COLO668 (cell line): ENCODE data around the gene TMEM175.
"Not testable (repeated sequence)": the region's sequence is repeated elsewhere in the genome, so short reads cannot be mapped to it uniquely, and the experiment has no call there.

Experiments
- DNase-seq: peaks from one replicate; lab custom pipeline; 2025; ENCODE audit not compliant: unreplicated experiment; lab: John Stamatoyannopoulos, UW

The TMEM175 gene

GRCh38 chr4:970046-970745 is 37.9 kb downstream of the TMEM175 start:
- DNase-seq: no peak

GRCh38 chr4:970854-971520 is 38.7 kb downstream of the TMEM175 start:
- DNase-seq: no peak

DNA sequence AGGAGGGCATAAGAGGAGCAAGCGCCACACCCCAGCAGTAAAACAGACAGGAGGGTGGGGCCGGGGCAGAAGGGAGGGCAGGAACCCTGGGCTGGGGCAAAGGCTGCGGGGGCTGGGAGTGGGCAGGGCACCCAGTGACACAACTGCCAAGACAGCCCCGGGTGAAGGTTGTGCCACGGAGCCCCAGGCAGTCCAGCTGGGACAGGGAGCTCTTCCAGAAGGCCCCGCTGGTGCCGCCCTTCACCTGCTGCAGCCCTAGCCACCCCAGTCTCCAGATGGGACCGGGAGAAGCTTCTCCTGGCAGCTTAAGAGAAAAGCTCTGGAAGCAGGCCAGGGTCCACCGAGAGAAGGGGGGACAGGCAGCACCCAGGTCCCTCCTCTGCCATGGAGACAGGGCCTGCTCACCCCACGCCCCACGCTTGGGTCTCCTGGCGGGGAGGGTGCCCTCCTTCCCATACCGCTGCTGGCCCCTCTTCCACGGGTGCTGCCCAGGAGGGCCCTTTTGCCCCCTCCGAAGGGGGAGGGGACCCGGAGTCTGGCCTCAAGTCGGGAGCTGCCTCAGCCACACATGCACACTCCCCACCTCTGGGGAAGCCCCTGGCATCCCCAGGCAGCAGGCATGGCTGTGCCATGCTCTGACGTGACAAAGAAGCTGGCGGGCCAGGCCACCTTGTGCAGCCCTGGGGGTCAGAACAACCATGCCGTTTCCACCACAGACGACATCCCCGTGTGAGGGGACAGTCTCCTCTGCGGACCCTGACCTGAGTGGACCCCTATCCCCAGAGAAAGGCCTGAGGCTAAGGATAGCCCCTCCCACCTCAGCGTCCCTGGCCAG is 39.6 kb downstream of the TMEM175 start:
- DNase-seq: no peak

- peak; percentile 49 for DNase-seq
These were observed 40.6 kb downstream of the TMEM175 start for GRCh38 chr4:972651-973424.

DNA sequence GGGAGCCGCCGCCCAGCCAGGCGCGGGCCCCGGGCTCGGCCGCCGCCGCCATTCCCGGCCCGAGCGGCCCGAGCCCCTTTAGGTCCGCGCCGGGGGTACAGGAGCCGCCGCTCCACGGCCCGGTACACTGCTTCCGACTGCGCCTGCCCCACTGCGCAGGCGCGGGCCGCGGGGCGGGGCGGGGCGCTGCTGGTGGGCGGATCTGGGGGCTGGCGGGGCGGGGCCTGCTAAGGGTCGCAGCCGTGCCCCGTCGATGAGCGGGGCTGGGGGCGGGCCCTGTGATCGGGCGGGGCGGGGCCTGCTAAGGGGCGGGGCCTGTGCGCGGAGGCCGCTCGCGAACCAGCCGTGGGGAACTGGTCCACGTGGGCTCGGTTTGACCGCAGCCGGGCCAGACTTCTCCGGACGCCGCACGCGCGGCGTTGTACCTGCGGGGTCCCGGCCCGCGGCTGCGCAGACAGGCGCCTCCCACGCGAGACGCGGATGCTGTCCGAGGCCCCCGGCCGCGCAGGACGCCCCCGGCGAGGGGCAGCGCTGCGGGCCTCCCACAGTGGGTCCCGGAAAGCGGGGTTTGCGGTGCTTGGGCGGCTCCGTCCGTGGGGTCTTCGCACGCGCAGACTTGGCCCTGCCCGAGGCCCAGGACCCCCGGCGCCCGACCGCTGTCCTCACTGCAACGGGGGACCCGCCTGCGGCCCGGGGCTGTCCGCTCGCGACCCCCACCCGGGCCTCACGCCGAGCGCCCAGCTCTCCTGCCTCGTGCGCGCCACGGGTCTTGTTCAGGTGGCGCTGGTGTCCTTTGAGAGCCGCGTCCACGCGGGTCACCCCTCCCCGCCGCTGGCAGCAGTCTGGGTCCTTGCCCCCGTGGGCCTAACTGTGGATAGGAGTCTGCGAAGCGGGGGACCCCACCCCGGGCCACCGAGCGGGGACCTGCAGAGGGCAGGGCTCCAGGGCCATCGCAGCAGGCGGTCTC is 41.5 kb downstream of the TMEM175 start, which contains the start of gene DGKQ:
TSS of gene DGKQ (minus strand) at position 139 of the 967 bp plus-strand sequence. CDS start at position 52, 87 bp downstream.
- DNase-seq: peak; percentile 80

GRCh38 chr4:974668-975067 is 42.4 kb downstream of the TMEM175 start:
- no peak for DNase-seq

DNA sequence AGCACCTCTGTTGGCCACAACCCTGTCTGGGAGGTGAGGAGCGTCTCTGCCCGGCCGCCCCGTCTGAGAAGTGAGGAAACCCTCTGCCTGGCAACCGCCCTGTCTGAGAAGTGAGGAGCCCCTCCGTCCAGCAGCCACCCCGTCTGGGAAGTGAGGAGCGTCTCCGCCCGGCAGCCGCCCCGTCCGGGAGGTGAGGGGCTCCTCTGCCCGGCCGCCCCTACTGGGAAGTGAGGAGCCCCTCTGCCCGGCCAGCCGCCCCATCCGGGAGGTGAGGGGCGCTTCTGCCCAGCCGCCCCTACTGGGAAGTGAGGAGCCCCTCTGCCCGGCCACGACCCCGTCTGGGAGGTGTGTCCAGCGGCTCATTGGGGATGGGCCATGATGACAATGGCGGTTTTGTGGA is 43.8 kb downstream of the TMEM175 start:
- not testable (repeated sequence) for DNase-seq

DNA sequence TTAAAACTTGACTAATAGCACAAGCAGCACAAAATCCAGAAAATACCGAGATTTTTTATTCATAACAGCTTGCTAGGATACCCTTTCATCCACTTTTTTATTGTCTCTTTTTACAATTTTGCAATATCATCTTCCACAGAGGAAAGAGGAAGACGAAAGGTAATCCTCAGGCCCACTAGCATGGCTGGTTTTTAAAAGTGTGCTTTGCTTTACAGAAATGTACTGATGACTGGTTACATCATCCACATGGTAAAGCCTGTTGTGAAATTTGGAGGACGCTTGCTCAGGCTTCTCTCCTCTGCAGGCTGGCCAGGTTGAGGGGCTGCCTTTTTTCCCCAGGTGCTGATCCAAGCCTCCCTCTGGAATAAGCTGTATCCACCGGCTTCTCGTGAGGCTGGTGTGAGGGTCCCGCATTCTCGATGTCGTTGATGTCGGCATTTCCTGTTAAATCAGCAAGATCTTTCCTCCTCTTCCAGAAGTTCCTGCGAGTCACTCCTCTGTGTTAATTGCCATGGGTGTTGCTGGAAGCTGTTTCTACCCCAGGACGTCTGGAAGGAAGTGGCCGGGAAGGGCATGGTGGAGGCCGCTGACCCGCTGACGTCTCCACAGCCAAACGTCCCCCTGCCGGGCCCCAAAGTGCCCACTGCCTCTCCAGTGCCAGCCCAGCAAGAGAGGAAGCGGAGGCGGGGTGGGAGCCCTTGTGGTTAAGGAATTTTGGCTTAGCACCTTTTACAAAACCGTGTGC is 46.9 kb downstream of the TMEM175 start:
- DNase-seq: no peak

- DNase-seq: no peak
These were observed 50.0 kb downstream of the TMEM175 start for GRCh38 chr4:982291-982690.

DNA sequence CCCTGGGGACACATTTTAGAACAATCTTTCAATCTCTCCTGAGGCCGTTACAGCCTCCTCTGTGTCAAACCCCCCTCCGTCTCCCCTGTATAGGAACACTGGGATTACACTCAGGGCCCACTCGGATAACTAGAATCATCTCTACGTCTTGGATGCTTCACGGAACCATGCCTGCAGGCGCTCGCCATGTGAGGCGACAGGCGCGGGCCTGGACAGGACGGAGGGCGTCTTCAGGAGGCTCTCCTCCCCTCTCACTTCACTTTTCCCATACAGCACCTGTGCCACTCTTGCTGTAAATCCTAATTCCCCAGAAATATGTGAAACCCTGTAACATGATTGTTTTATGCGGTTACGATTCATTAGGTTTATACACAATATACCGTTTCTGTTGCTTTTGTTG is 50.6 kb downstream of the TMEM175 start:
- no peak for DNase-seq

GRCh38 chr4:984336-985054 is 52.2 kb downstream of the TMEM175 start:
- DNase-seq: no peak

- DNase-seq: peak; percentile 65
These were observed 53.0 kb downstream of the TMEM175 start for GRCh38 chr4:985123-985830.

DNA sequence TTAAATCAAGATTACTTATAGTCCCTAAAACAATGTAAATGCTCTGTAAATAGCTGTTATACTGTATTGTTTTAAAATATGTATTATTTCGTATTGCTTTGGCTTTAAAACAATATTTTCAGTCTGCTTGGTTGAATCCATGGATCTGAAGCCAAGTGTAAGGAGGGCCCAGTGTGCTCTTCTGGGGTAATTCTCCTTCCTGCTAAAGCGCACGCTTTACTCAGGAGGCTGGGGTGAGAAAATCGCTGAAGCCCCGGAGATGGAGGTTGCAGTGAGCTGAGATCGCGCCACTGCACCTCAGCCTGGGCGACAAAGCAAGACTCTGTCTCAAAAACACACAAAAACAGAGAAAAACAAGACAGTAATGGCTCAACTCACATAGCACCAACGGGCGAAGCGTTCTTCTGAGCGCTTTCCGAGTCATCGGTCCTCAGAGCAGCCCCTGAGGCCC is 54.2 kb downstream of the TMEM175 start:
- DNase-seq: no peak

DNA sequence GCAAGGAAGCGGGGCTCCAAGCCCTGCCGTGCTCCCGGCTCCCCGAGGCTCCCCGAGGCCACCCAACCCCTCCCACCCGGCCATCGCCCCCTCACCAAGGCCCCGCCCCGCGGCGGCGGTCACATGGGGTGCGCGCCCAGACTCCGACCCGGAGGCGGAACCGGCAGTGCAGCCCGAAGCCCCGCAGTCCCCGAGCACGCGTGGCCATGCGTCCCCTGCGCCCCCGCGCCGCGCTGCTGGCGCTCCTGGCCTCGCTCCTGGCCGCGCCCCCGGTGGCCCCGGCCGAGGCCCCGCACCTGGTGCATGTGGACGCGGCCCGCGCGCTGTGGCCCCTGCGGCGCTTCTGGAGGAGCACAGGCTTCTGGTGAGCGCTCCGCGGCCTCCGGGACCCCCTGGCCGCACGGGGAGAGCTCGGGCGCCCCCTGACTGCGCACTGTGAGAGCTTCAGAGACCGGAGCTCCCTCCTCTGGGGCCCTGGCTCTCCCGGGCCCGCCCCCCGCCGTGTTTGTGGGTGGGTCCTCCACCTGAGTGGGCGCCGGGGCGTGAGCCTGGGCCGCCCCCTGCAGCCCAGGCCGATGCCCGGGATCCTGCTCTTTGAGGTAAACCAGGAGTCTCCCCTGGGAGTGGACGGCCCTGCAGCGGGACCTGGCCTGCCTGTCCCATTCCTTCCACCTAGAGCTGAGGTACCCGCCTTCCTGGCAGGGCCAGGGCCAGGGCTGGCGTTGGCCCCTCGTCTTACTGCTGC is 54.8 kb downstream of the TMEM175 start, which contains the start of gene IDUA:
TSS of gene IDUA (plus strand) at position 166 of the 745 bp plus-strand sequence. CDS start at position 207, 41 bp downstream.
- DNase-seq: peak; percentile 69

- no peak for DNase-seq
These were observed 55.6 kb downstream of the TMEM175 start for GRCh38 chr4:987624-988513.
